Duodenal mucosa (tissue), 2 donors: Measurements from ENCODE around the gene VWC2L.

Experiments used
- H3K27ac ChIP-seq: one replicate; pipeline ENCODE4 v1.7.0; 2013; ENCODE audit warnings: low read depth, low read length
- H3K27me3 ChIP-seq, 2 donors: one replicate each; pipeline ENCODE4 v1.7.0; 2013; ENCODE audit warnings: low read length in 2 of 2, control low read depth in 1 of 2; ENCODE audit not compliant: insufficient read depth in 2 of 2, control insufficient read depth in 1 of 2
- H3K36me3 ChIP-seq, 2 donors: one replicate each; pipeline ENCODE4 v1.7.0; 2013; ENCODE audit warnings: low read length in 2 of 2, control low read depth in 1 of 2; ENCODE audit not compliant: insufficient read depth in 2 of 2, control insufficient read depth in 1 of 2
- H3K4me1 ChIP-seq, 2 donors: one replicate each; pipeline ENCODE4 v1.7.0; 2013; ENCODE audit warnings: low read length in 2 of 2, control low read depth in 1 of 2; ENCODE audit not compliant: insufficient read depth in 2 of 2, control insufficient read depth in 1 of 2
- H3K4me3 ChIP-seq, 2 donors: one replicate each; pipeline ENCODE4 v1.7.0; 2013; ENCODE audit warnings: low read length in 2 of 2, low read depth in 1 of 2
- H3K9ac ChIP-seq, 2 donors: one replicate each; pipeline ENCODE4 v1.7.0; 2013; ENCODE audit warnings: low read length in 2 of 2, low read depth in 1 of 2
- H3K9me3 ChIP-seq, 2 donors: one replicate each; pipeline ENCODE4 v1.7.0; 2013; ENCODE audit warnings: low read length in 2 of 2, control low read depth in 1 of 2; ENCODE audit not compliant: control insufficient read depth in 1 of 2

VWC2L gene

GRCh38 chr2:214549946-214550345 lies 139.1 kb downstream of the VWC2L start:
- H3K4me1 ChIP-seq, result no peaks in the 10 kb centered on the region
- H3K4me3 ChIP-seq, result no peak overlapping the region
- no peaks in the 10 kb centered on the region for H3K27me3 ChIP-seq
- no peaks in the 10 kb centered on the region for H3K9me3 ChIP-seq
- H3K9ac ChIP-seq, result no peak overlapping the region
- no peaks in the 10 kb centered on the region for H3K36me3 ChIP-seq
- H3K27ac ChIP-seq, result no peak overlapping the region

GRCh38 chr2:214550786-214551185 lies 139.9 kb downstream of the VWC2L start:
- H3K27ac ChIP-seq, result no peak overlapping the region
- H3K9me3 ChIP-seq, result no peaks in the 10 kb centered on the region
- H3K4me1 ChIP-seq, result no peaks in the 10 kb centered on the region
- H3K27me3 ChIP-seq, result no peaks in the 10 kb centered on the region
- no peak overlapping the region for H3K4me3 ChIP-seq
- no peaks in the 10 kb centered on the region for H3K36me3 ChIP-seq
- H3K9ac ChIP-seq, result no peak overlapping the region

GRCh38 chr2:214557884-214558283 lies 147.0 kb downstream of the VWC2L start:
- H3K9ac ChIP-seq, result no peak overlapping the region
- no peak overlapping the region for H3K4me3 ChIP-seq
- no peak overlapping the region for H3K27ac ChIP-seq
- no peaks in the 10 kb centered on the region for H3K27me3 ChIP-seq
- H3K36me3 ChIP-seq, result no peaks in the 10 kb centered on the region
- no peaks in the 10 kb centered on the region for H3K4me1 ChIP-seq
- no peaks in the 10 kb centered on the region for H3K9me3 ChIP-seq

GRCh38 chr2:214558341-214558740 lies 147.5 kb downstream of the VWC2L start:
- H3K27me3 ChIP-seq, result no peaks in the 10 kb centered on the region
- no peak overlapping the region for H3K4me3 ChIP-seq
- no peak overlapping the region for H3K9ac ChIP-seq
- H3K27ac ChIP-seq, result no peak overlapping the region
- H3K36me3 ChIP-seq, result no peaks in the 10 kb centered on the region
- H3K4me1 ChIP-seq, result no peaks in the 10 kb centered on the region
- no peaks in the 10 kb centered on the region for H3K9me3 ChIP-seq

GRCh38 chr2:214560176-214560575 lies 149.3 kb downstream of the VWC2L start:
- no peak overlapping the region for H3K9ac ChIP-seq

GRCh38 chr2:214560618-214561190 lies 149.8 kb downstream of the VWC2L start:
- Histone ChIP-seq H3K4me3 (no peak overlapping the region), H3K4me1 (no peaks in the 10 kb centered on the region), H3K9me3 (no peaks in the 10 kb centered on the region), H3K27me3 (no peaks in the 10 kb centered on the region), H3K36me3 (no peaks in the 10 kb centered on the region), H3K9ac (no peak overlapping the region), H3K27ac (no peak overlapping the region)

More at GRCh38 chr2:214560176-214560575, 149.3 kb downstream of the VWC2L start:
- no peak overlapping the region for H3K4me3 ChIP-seq
- no peaks in the 10 kb centered on the region for H3K4me1 ChIP-seq
- no peaks in the 10 kb centered on the region for H3K27me3 ChIP-seq
- no peak overlapping the region for H3K27ac ChIP-seq
- H3K36me3 ChIP-seq, result no peaks in the 10 kb centered on the region
- H3K9me3 ChIP-seq, result no peaks in the 10 kb centered on the region

GRCh38 chr2:214565246-214565645 lies 154.4 kb downstream of the VWC2L start:
- no peaks in the 10 kb centered on the region for H3K9me3 ChIP-seq
- no peaks in the 10 kb centered on the region for H3K4me1 ChIP-seq
- H3K9ac ChIP-seq, result no peak overlapping the region
- no peaks in the 10 kb centered on the region for H3K36me3 ChIP-seq
- no peak overlapping the region for H3K27ac ChIP-seq
- no peak overlapping the region for H3K4me3 ChIP-seq
- no peaks in the 10 kb centered on the region for H3K27me3 ChIP-seq

GRCh38 chr2:214566457-214566856 lies 155.6 kb downstream of the VWC2L start:
- H3K9ac ChIP-seq, result no peak overlapping the region
- H3K9me3 ChIP-seq, result no peaks in the 10 kb centered on the region
- no peaks in the 10 kb centered on the region for H3K36me3 ChIP-seq
- no peak overlapping the region for H3K4me3 ChIP-seq
- H3K4me1 ChIP-seq, result no peaks in the 10 kb centered on the region
- no peaks in the 10 kb centered on the region for H3K27me3 ChIP-seq
- H3K27ac ChIP-seq, result no peak overlapping the region

GRCh38 chr2:214569419-214570035 lies 158.7 kb downstream of the VWC2L start:
- no peak overlapping the region for H3K27ac ChIP-seq
- H3K9me3 ChIP-seq, result no peaks in the 10 kb centered on the region
- no peak overlapping the region for H3K4me3 ChIP-seq
- no peaks in the 10 kb centered on the region for H3K27me3 ChIP-seq
- H3K4me1 ChIP-seq, result no peaks in the 10 kb centered on the region
- no peak overlapping the region for H3K9ac ChIP-seq
- no peaks in the 10 kb centered on the region for H3K36me3 ChIP-seq

GRCh38 chr2:214574084-214574781 lies 163.4 kb downstream of the VWC2L start:
- Histone ChIP-seq H3K9ac (no peak overlapping the region), H3K27me3 (no peaks in the 10 kb centered on the region), H3K27ac (no peak overlapping the region), H3K4me1 (no peaks in the 10 kb centered on the region), H3K36me3 (no peaks in the 10 kb centered on the region), H3K9me3 (no peaks in the 10 kb centered on the region), H3K4me3 (no peak overlapping the region)
